BJ (cell line): ENCODE results near the gene MAN1B1. TPM values are rescaled to one million over a fixed set of nuclear protein-coding genes. Genes with fewer than 3 reads are reported as not detected.

Source experiments
- CTCF ChIA-PET: fragments of 350-600 bp; formaldehyde crosslinking; extraction: SDS; loops from one replicate; lab custom pipeline; 2021; ENCODE audit warnings: antibody characterized with exemption, inconsistent platforms; lab: Yijun Ruan, JAX
- POLR2A ChIA-PET: fragments of 300-600 bp; sonication (Branson Sonifier 250); formaldehyde crosslinking; extraction: SDS; loops from one replicate; lab custom pipeline; 2021; ENCODE audit warnings: antibody characterized with exemption; lab: Charles Lee
- DNase-seq: peaks from one replicate; pipeline ENCODE4 v3.0.0-alpha.2; 2011; ENCODE audit warnings: low read depth
- H3K27me3 ChIP-seq: 2 replicates; pipeline ENCODE4 v1.6.0; 2011; ENCODE audit warnings: low read length; ENCODE audit not compliant: control insufficient read depth, insufficient read depth
- H3K36me3 ChIP-seq: 2 replicates; pipeline ENCODE4 v1.5.1; 2011; ENCODE audit warnings: low read length; ENCODE audit not compliant: control insufficient read depth, insufficient read depth
- H3K4me3 ChIP-seq: 2 replicates; pipeline ENCODE4 v1.5.1; 2011; ENCODE audit warnings: low read depth, mild to moderate bottlenecking, control low read depth, low read length
- polyA plus RNA-seq: library from polyadenylated mRNA; depleted of rRNA; stranded (reverse); fragments of >200 nt; gene quantifications from 2 replicates; pipeline ENCODE4 v1.2.3, GENCODE V29; 2011
- TF ChIP-seq, protein P1 (sequence below): IDR thresholded peaks from 2 replicates; pipeline ENCODE4 v1.5.1; 2011; ENCODE audit warnings: low read depth, mild to moderate bottlenecking, control low read depth, inconsistent platforms, low read length, moderate library complexity; ENCODE audit not compliant: insufficient read depth

Gene MAN1B1
- polyA plus RNA-seq, 1 experiment = 80.0 TPM

DNA sequence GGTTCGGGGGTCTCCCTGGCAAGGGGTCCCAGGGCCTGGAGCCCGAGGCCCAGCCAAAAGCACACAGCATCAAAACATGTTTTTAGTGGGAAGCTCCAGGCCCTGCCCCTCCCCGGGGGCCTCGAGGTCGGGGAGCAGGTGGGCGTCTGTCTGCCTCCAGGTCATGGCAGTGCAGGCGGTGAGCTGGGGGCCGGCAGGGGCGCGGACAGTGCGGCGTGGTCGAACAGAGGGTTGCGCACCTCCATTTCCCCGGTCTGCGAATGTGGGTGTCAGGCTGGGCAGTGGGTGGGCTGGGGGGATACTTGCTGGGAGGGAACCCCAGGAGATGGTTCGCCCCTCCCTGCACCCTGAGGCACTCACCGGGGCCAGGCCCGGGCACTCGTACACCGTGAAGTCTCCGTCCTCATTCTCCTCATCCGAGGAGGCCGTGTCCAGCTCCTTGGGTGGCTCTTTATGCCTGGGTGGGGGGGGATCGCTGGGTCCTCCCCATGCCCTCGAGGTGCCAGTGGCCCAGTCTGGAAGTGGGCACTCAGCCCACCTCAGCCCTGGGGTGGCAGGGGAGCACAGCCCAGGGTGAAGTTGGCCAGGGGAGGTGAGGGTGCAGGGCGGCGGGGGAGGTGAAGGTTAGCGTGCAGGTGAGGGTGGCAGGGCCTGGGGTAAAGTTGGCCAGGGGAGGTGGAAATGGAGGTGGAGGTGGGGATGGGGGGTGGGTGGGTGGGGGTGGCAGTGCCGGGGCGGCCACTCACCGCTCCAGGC is 47.0 kb upstream of the MAN1B1 start:
- no peak overlapping the region for H3K4me3 ChIP-seq
- TF ChIP-seq, protein P1, sequence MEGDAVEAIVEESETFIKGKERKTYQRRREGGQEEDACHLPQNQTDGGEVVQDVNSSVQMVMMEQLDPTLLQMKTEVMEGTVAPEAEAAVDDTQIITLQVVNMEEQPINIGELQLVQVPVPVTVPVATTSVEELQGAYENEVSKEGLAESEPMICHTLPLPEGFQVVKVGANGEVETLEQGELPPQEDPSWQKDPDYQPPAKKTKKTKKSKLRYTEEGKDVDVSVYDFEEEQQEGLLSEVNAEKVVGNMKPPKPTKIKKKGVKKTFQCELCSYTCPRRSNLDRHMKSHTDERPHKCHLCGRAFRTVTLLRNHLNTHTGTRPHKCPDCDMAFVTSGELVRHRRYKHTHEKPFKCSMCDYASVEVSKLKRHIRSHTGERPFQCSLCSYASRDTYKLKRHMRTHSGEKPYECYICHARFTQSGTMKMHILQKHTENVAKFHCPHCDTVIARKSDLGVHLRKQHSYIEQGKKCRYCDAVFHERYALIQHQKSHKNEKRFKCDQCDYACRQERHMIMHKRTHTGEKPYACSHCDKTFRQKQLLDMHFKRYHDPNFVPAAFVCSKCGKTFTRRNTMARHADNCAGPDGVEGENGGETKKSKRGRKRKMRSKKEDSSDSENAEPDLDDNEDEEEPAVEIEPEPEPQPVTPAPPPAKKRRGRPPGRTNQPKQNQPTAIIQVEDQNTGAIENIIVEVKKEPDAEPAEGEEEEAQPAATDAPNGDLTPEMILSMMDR = no peak
- peaks cover 17% of the 10 kb centered on the region for H3K36me3 ChIP-seq
- H3K27me3 ChIP-seq = no peaks in the 10 kb centered on the region
- DNase-seq = no peak
- ChIA-PET CTCF (interaction anchor here (0.6 to 8.2 kb wide), 7 partner anchors 10 to 713 kb away, joined by 3 to 118 read pairs (median 3); partner anchors contain the start of genes C8G and CLIC3), POLR2A (no interaction called here)

DNA sequence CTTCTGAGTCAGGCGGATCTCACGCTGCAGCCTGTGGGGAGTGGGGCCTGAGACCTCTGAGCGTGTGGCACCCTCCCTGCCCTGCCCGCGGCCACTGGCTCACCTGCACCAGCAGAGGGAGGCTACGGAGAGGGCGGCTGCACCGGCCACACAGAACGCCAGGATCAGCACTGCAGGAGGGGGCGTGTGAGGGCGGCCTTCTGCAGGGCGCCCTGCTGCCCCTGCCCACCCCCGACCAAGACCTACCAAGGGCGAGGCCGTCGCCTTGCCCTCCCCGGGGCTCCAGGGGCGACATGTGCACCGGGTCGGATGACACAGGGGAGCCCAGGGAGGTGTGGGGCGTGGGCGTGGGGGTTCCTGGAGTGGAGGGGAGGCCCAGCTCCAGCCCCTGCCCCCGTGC is 46.2 kb upstream of the MAN1B1 start:
- ChIA-PET POLR2A (no interaction called here), CTCF (interaction anchor here (1.3 kb wide), 1 partner anchor 26 kb away, joined by 3 read pairs; no protein-coding TSS in a partner anchor)
- TF ChIP-seq, protein P1 = no peak
- Histone ChIP-seq H3K4me3 (no peak overlapping the region), H3K27me3 (no peaks in the 10 kb centered on the region), H3K36me3 (peaks cover 17% of the 10 kb centered on the region)
- DNase-seq = no peak

DNA sequence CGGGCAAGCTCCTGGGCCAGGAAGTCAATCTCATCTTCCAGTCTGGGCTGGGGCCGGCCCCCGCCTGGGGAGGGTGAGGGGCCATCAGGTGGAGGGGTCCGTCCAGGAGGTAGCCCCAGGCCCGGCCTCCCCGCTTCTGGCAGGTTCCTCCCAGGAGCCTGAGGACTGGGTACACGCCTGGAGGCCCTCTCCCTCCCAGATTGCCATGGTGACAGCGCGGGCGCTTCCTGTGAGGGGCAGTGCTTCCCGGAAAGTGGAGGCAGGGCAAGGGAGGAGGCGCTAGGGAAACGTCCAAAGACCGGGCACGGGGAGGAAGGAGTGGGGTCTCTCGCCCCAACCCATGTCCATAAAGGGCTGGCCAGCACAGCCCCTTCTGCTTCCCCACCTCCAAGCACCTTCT is 45.7 kb upstream of the MAN1B1 start:
- no peak for DNase-seq
- H3K4me3 ChIP-seq = no peak overlapping the region
- peaks cover 17% of the 10 kb centered on the region for H3K36me3 ChIP-seq
- ChIA-PET CTCF (interaction anchor here (1.3 kb wide), 1 partner anchor 26 kb away, joined by 3 read pairs; no protein-coding TSS in a partner anchor), POLR2A (no interaction called here)
- no peaks in the 10 kb centered on the region for H3K27me3 ChIP-seq
- TF ChIP-seq, protein P1 = no peak

DNA sequence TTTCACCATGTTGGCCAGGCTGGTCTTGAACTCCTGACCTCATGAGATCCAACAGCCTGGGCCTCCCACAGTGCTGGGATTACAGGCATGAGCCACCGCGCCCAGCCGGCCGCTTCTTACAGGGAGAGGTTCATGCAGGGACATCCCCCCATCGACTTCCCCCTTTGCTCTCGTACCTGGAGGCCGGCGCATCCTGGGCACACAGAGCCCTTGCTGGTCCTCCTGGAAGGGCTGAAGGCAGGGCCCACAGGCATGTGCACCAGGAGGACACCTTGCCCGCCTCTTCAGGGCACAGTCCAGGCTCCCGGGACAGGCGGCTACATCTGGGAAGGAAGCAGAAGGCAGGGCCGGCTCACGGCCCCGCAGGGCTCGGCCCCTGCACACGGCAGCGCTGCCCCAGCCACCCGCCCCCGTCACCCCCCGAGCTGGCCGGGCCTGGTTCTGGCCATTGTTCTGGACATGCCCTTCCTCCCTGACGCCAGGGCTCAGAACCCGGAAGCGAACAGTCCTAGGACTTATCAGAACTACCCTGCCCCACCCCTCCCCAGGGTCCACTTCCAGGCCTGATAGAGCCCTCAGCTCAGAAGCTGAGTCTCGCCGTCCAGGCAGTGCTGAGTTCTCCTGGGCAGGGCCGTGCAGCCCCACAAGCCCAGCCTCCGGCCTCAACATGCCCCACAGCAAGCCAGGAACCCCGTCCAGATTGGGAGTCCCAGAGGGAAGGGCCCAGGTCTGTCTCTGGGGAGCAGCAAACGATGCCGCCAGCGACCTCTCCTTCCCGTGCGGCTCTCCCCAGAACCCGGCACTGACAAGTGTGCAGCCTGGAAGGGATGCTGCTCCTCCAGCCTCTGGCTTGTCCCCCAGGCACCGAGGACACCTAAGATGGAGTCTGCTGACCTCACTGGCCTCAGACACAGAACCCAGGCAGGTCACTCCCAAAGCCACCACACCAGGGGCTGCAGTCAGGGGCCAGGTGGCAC is 43.7 kb upstream of the MAN1B1 start:
- Histone ChIP-seq H3K4me3 (no peak overlapping the region), H3K36me3 (peaks cover 16% of the 10 kb centered on the region), H3K27me3 (peaks cover 2% of the 10 kb centered on the region; the same call in 1 of the 2 replicates)
- DNase-seq = no peak
- POLR2A ChIA-PET = no interaction called here
- TF ChIP-seq, protein P1 = no peak
- CTCF ChIA-PET = interaction anchor here (2.0 to 3.0 kb wide), 3 partner anchors 8 to 21 kb away, joined by 7 to 21 read pairs (median 14); partner anchors contain the start of gene ABCA2

DNA sequence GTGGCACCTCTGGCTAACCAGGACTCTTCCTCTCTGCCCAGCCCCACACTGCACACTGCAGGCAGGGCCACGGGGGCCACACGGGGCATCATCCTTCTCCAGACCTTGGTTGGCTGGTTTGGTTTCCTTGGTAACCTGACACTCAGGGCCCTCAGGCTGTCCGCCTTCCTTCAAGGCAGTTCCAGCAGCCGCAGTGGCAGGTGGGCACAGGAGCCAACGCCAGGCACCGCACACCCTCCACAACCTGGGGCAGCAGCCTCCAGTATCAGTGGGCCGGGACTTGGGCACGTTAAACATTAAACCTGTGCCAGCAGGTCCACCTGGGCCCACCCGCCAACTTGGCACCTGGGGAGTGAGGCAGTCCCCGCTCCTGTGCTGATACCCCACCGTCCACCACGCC is 42.7 kb upstream of the MAN1B1 start:
- Histone ChIP-seq H3K27me3 (peaks cover 2% of the 10 kb centered on the region; the same call in 1 of the 2 replicates), H3K36me3 (peaks cover 11% of the 10 kb centered on the region), H3K4me3 (no peak overlapping the region)
- POLR2A ChIA-PET = no interaction called here
- CTCF ChIA-PET = interaction anchor here (2.0 to 3.0 kb wide), 3 partner anchors 9 to 20 kb away, joined by 7 to 21 read pairs (median 14); partner anchors contain the start of gene ABCA2
- no peak for DNase-seq
- TF ChIP-seq, protein P1 = no peak
